ENCODE data around the gene HSPBP1.

GRCh38 chr19:55225415-55225958 lies 54.4 kb downstream of the HSPBP1 start:
- TF ChIP-seq, protein P1, sequence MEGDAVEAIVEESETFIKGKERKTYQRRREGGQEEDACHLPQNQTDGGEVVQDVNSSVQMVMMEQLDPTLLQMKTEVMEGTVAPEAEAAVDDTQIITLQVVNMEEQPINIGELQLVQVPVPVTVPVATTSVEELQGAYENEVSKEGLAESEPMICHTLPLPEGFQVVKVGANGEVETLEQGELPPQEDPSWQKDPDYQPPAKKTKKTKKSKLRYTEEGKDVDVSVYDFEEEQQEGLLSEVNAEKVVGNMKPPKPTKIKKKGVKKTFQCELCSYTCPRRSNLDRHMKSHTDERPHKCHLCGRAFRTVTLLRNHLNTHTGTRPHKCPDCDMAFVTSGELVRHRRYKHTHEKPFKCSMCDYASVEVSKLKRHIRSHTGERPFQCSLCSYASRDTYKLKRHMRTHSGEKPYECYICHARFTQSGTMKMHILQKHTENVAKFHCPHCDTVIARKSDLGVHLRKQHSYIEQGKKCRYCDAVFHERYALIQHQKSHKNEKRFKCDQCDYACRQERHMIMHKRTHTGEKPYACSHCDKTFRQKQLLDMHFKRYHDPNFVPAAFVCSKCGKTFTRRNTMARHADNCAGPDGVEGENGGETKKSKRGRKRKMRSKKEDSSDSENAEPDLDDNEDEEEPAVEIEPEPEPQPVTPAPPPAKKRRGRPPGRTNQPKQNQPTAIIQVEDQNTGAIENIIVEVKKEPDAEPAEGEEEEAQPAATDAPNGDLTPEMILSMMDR (IDR thresholded peaks at IDR 0.05; ENCODE audit: low read length), result no peak
- TF ChIP-seq EZH2phosphoT487 (IDR thresholded peaks at IDR 0.05; ENCODE audit: low read length), result no peak
- TF ChIP-seq EZH2 (optimal IDR thresholded peaks at IDR 0.05; ENCODE audit: low read depth, low read length), result no peak

Measured in MM.1S (cell line).